Gastrocnemius medialis (tissue), 4 donors: ENCODE results near the gene DHX8.

Experiments
- POLR2A ChIP-seq, 2 donors: fragments of 450-650 bp; IDR thresholded peaks; one replicate each; pipeline ENCODE4 v1.6.1; 2017; ENCODE audit warnings: antibody characterized with exemption in 2 of 2, mild to moderate bottlenecking in 2 of 2, moderate library complexity in 2 of 2
- TF ChIP-seq, protein P1 (sequence below), 5 experiments: fragments of 450-650 bp in 3 of 5; fragments of 200-600 bp in 2 of 5; sonication (generic) in 2 of 5; IDR thresholded peaks in 4 of 5; conservative IDR thresholded peaks in 1 of 5; 1 replicate in 4 of 5; 2 replicates in 1 of 5; pipeline ENCODE4 v1.5.1; 2016 to 2019; ENCODE audit warnings: antibody characterized with exemption in 5 of 5, mild to moderate bottlenecking in 3 of 5, moderate library complexity in 3 of 5

DNA sequence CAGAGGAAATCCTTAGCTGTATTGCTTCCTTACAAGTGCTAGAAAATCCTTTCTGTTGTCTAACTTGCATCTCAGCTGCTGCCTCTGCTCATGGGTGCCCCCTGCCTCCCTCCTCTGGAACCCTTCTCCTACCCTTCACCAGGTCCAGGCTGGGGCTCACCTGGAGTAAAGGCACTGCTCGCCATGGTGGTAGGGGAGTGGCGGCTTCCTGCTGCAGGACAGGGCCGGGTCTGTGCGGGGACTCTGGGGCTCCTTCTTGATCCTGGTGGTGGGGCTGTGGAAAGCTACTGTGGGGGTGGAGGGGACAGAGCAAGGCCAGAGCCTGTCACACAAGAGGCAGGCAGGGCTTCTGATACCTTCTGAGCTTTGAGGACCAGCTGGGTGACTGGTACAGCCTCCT, 49.9 kb downstream of the DHX8 start:
- TF ChIP-seq, protein P1, sequence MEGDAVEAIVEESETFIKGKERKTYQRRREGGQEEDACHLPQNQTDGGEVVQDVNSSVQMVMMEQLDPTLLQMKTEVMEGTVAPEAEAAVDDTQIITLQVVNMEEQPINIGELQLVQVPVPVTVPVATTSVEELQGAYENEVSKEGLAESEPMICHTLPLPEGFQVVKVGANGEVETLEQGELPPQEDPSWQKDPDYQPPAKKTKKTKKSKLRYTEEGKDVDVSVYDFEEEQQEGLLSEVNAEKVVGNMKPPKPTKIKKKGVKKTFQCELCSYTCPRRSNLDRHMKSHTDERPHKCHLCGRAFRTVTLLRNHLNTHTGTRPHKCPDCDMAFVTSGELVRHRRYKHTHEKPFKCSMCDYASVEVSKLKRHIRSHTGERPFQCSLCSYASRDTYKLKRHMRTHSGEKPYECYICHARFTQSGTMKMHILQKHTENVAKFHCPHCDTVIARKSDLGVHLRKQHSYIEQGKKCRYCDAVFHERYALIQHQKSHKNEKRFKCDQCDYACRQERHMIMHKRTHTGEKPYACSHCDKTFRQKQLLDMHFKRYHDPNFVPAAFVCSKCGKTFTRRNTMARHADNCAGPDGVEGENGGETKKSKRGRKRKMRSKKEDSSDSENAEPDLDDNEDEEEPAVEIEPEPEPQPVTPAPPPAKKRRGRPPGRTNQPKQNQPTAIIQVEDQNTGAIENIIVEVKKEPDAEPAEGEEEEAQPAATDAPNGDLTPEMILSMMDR (IDR thresholded peaks at IDR 0.05 in 4 of 5, conservative IDR thresholded peaks at IDR 0.05 in 1 of 5): no peak
- no peak for TF ChIP-seq POLR2A (IDR thresholded peaks at IDR 0.05)
